Vagina (tissue), 2 donors: ENCODE measurements around the gene TXNL4A.

Experiments used
- POLR2A ChIP-seq, 2 donors: fragments of 450-650 bp; IDR thresholded peaks; one replicate each; pipeline ENCODE4 v1.6.1; 2017; ENCODE audit warnings: antibody characterized with exemption in 2 of 2, mild to moderate bottlenecking in 2 of 2, moderate library complexity in 2 of 2
- POLR2AphosphoS5 ChIP-seq, 2 donors: sonication (generic); formaldehyde crosslinking; IDR thresholded peaks; one replicate each; pipeline ENCODE4 v1.9.0; 2017; ENCODE audit warnings: antibody characterized with exemption in 2 of 2, mild to moderate bottlenecking in 2 of 2, low read depth in 1 of 2; ENCODE audit not compliant: insufficient read depth in 1 of 2
- TF ChIP-seq, protein P1 (sequence below), 3 experiments: fragments of 450-650 bp in 2 of 3; fragments of 200-600 bp in 1 of 3; sonication (generic) in 1 of 3; IDR thresholded peaks; one replicate each; pipeline ENCODE4 v1.5.1; 2017 to 2019; ENCODE audit warnings: antibody characterized with exemption in 3 of 3, mild to moderate bottlenecking in 2 of 3, moderate library complexity in 2 of 3

DNA sequence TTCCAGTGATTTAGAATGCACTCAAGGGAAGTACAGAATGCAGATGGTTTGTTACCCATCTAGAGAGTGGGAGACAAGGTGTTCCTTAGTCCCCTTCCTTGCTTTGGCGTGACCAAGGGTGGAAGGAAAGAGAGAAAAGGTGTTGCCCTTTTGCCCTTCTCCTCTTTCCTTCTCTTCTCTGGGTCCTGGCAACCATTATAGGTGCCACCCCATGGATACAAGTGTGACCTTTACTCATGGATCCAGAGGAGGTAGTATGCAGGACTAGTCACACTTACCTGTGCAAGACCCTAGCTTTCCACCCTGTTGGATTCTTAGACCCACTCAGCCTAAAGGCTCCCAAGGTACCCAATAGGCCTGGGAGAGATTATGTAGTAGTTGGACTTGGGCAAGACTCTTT is 34.2 kb upstream of the TXNL4A start:
- TF ChIP-seq, protein P1, sequence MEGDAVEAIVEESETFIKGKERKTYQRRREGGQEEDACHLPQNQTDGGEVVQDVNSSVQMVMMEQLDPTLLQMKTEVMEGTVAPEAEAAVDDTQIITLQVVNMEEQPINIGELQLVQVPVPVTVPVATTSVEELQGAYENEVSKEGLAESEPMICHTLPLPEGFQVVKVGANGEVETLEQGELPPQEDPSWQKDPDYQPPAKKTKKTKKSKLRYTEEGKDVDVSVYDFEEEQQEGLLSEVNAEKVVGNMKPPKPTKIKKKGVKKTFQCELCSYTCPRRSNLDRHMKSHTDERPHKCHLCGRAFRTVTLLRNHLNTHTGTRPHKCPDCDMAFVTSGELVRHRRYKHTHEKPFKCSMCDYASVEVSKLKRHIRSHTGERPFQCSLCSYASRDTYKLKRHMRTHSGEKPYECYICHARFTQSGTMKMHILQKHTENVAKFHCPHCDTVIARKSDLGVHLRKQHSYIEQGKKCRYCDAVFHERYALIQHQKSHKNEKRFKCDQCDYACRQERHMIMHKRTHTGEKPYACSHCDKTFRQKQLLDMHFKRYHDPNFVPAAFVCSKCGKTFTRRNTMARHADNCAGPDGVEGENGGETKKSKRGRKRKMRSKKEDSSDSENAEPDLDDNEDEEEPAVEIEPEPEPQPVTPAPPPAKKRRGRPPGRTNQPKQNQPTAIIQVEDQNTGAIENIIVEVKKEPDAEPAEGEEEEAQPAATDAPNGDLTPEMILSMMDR (IDR thresholded peaks at IDR 0.05): no peak
- TF ChIP-seq POLR2AphosphoS5 (IDR thresholded peaks at IDR 0.05; ENCODE audit: insufficient read depth in 1 of 2, low read depth in 1 of 2) (no peak), POLR2A (IDR thresholded peaks at IDR 0.05) (no peak)
